Measurements from ENCODE around the gene GALNTL6.
"Not testable (repeated sequence)": the region's sequence is repeated elsewhere in the genome, so short reads cannot be mapped to it uniquely, and the experiment has no call there.

GALNTL6 gene

GRCh38 chr4:172942840-172943239, 1129.6 kb downstream of the GALNTL6 start:
- no peak for DNase-seq (ENCODE audit: extremely low read depth, low read depth)
- no peak for TF ChIP-seq CTCF (IDR thresholded peaks at IDR 0.05; ENCODE audit: low read depth, low read length)

GRCh38 chr4:172945611-172946010, 1132.4 kb downstream of the GALNTL6 start:
- TF ChIP-seq CTCF (IDR thresholded peaks at IDR 0.05; ENCODE audit: low read depth, low read length) = no peak

GRCh38 chr4:172946503-172946902, 1133.3 kb downstream of the GALNTL6 start:
- no peak for TF ChIP-seq CTCF (IDR thresholded peaks at IDR 0.05; ENCODE audit: low read depth, low read length)
- DNase-seq (ENCODE audit: extremely low read depth, low read depth) = no peak

More at GRCh38 chr4:172945611-172946010, 1132.4 kb downstream of the GALNTL6 start:
- DNase-seq (ENCODE audit: extremely low read depth, low read depth) = no peak

- no peak for DNase-seq (ENCODE audit: extremely low read depth, low read depth)
Measured at GRCh38 chr4:172947594-172947993, 1134.4 kb downstream of the GALNTL6 start.

GRCh38 chr4:172950990-172951389, 1137.8 kb downstream of the GALNTL6 start:
- TF ChIP-seq CTCF (IDR thresholded peaks at IDR 0.05; ENCODE audit: low read depth, low read length) = no peak
- no peak for DNase-seq (ENCODE audit: extremely low read depth, low read depth)

More at GRCh38 chr4:172947594-172947993, 1134.4 kb downstream of the GALNTL6 start:
- TF ChIP-seq CTCF (IDR thresholded peaks at IDR 0.05; ENCODE audit: low read depth, low read length) = no peak

GRCh38 chr4:172951679-172952451, 1138.7 kb downstream of the GALNTL6 start:
- DNase-seq (ENCODE audit: extremely low read depth, low read depth) = no peak
- no peak for TF ChIP-seq CTCF (IDR thresholded peaks at IDR 0.05; ENCODE audit: low read depth, low read length)

- no peak for DNase-seq (ENCODE audit: extremely low read depth, low read depth)
- no peak for TF ChIP-seq CTCF (IDR thresholded peaks at IDR 0.05; ENCODE audit: low read depth, low read length)
Measured at GRCh38 chr4:172953896-172954568, 1140.8 kb downstream of the GALNTL6 start.

- DNase-seq (ENCODE audit: extremely low read depth, low read depth) = not testable (repeated sequence)
Measured at GRCh38 chr4:172956340-172956739, 1143.1 kb downstream of the GALNTL6 start.

Measured in AG09319 (cell line).